HepG2 (cell line): ENCODE measurements around the gene CNTNAP1. TPM values are rescaled to one million over a fixed set of nuclear protein-coding genes. Genes with fewer than 3 reads are reported as not detected.

Experiments
- BCL6 ChIP-seq: IDR thresholded peaks from 2 replicates; pipeline ENCODE4 v1.6.1; 2016; ENCODE audit warnings: missing genetic modification reagents, missing compliant biosample characterization
- CBX5 ChIP-seq: sonication (generic); formaldehyde crosslinking; IDR thresholded peaks from 2 replicates; pipeline ENCODE4 v1.4.0; 2020; ENCODE audit warnings: missing genetic modification reagents, borderline replicate concordance
- CHD4 ChIP-seq: fragments of 200-600 bp; sonication (generic); IDR thresholded peaks from 2 replicates; pipeline ENCODE4 v1.7.0; 2017; ENCODE audit warnings: mild to moderate bottlenecking, low read length, borderline replicate concordance
- FOXA3 ChIP-seq: IDR thresholded peaks from 2 replicates; pipeline ENCODE4 v1.6.1; 2016; ENCODE audit warnings: missing genetic modification reagents, missing compliant biosample characterization
- GATAD1 ChIP-seq: IDR thresholded peaks from 2 replicates; pipeline ENCODE4 v1.6.1; 2016; ENCODE audit warnings: missing genetic modification reagents, missing compliant biosample characterization
- GZF1 ChIP-seq: sonication (generic); formaldehyde crosslinking; IDR thresholded peaks from 2 replicates; pipeline ENCODE4 v1.5.1; 2020; ENCODE audit warnings: mild to moderate bottlenecking, missing genetic modification reagents
- HINFP ChIP-seq: sonication (generic); formaldehyde crosslinking; IDR thresholded peaks from 2 replicates; pipeline ENCODE4 v1.4.0; 2020; ENCODE audit warnings: low read depth, mild to moderate bottlenecking, missing genetic modification reagents
- HOXA9 ChIP-seq: sonication (generic); formaldehyde crosslinking; IDR thresholded peaks from 2 replicates; pipeline ENCODE4 v1.8.1; 2022; ENCODE audit warnings: missing genetic modification reagents, mild to moderate bottlenecking, moderate library complexity, borderline replicate concordance
- KLF15 ChIP-seq: sonication (generic); formaldehyde crosslinking; IDR thresholded peaks from 2 replicates; pipeline ENCODE4 v1.8.1; 2023; ENCODE audit warnings: borderline replicate concordance, mild to moderate bottlenecking, inconsistent platforms, missing genetic modification reagents, mixed read lengths
- NFKBIZ ChIP-seq: IDR thresholded peaks from 2 replicates; pipeline ENCODE4 v1.6.1; 2018; ENCODE audit warnings: missing genetic modification reagents, missing compliant biosample characterization
- NPAS2 ChIP-seq: sonication (generic); formaldehyde crosslinking; IDR thresholded peaks from 2 replicates; pipeline ENCODE4 v1.8.0; 2022; ENCODE audit warnings: mild to moderate bottlenecking, missing genetic modification reagents, borderline replicate concordance
- PHF8 ChIP-seq: sonication (generic); formaldehyde crosslinking; IDR thresholded peaks from 2 replicates; pipeline ENCODE4 v1.5.0; 2020; ENCODE audit warnings: missing genetic modification reagents
- POGZ ChIP-seq: sonication (generic); formaldehyde crosslinking; IDR thresholded peaks from 2 replicates; pipeline ENCODE4 v1.4.0; 2020; ENCODE audit warnings: mild to moderate bottlenecking, missing genetic modification reagents
- RNF219 ChIP-seq: sonication (generic); formaldehyde crosslinking; IDR thresholded peaks from 2 replicates; pipeline ENCODE4 v1.5.0; 2020; ENCODE audit warnings: mild to moderate bottlenecking, missing genetic modification reagents
- SALL2 ChIP-seq: sonication (generic); formaldehyde crosslinking; IDR thresholded peaks from 2 replicates; pipeline ENCODE4 v1.8.1; 2023; ENCODE audit warnings: mild to moderate bottlenecking, missing genetic modification reagents, inconsistent platforms
- SOX13 ChIP-seq, 3 experiments: fragments of 450-650 bp in 1 of 3; sonication (generic) in 1 of 3; formaldehyde crosslinking in 1 of 3; IDR thresholded peaks in 2 of 3; conservative IDR thresholded peaks in 1 of 3; 2 replicates each; pipeline versions ENCODE4 v1.5.0 to v1.6.1; 2016 to 2020; ENCODE audit warnings: antibody characterized with exemption in 1 of 3, mild to moderate bottlenecking in 1 of 3, missing compliant biosample characterization in 1 of 3, missing genetic modification reagents in 1 of 3, moderate library complexity in 1 of 3
- SOX5 ChIP-seq: IDR thresholded peaks from 2 replicates; pipeline ENCODE4 v1.6.1; 2016; ENCODE audit warnings: borderline replicate concordance
- TSC22D2 ChIP-seq: sonication (generic); formaldehyde crosslinking; IDR thresholded peaks from 2 replicates; pipeline ENCODE4 v1.5.1; 2020; ENCODE audit warnings: missing genetic modification reagents, mild to moderate bottlenecking, borderline replicate concordance
- ZIK1 ChIP-seq: sonication (generic); formaldehyde crosslinking; IDR thresholded peaks from 2 replicates; pipeline ENCODE4 v1.5.0; 2020; ENCODE audit warnings: mild to moderate bottlenecking, low read depth, missing genetic modification reagents, borderline replicate concordance
- ZNF207 ChIP-seq: fragments of 450-650 bp; IDR thresholded peaks from 2 replicates; pipeline ENCODE4 v1.6.1; 2016; ENCODE audit warnings: antibody characterized with exemption, borderline replicate concordance
- ZNF274 ChIP-seq: sonication (generic); formaldehyde crosslinking; IDR thresholded peaks from 2 replicates; pipeline ENCODE4 v1.5.1; 2020; ENCODE audit warnings: mild to moderate bottlenecking, missing genetic modification reagents
- ZNF33A ChIP-seq: sonication (generic); formaldehyde crosslinking; IDR thresholded peaks from 2 replicates; pipeline ENCODE4 v1.5.1; 2020; ENCODE audit warnings: missing genetic modification reagents, mild to moderate bottlenecking, moderate library complexity, borderline replicate concordance
- ZNF547 ChIP-seq: sonication (generic); formaldehyde crosslinking; IDR thresholded peaks from 2 replicates; pipeline ENCODE4 v1.5.1; 2020; ENCODE audit warnings: mild to moderate bottlenecking, missing genetic modification reagents
- ZNF567 ChIP-seq: sonication (generic); formaldehyde crosslinking; IDR thresholded peaks from 2 replicates; pipeline ENCODE4 v1.8.1; 2023; ENCODE audit warnings: mild to moderate bottlenecking, missing genetic modification reagents, borderline replicate concordance
- polyA plus RNA-seq, 8 experiments: library from polyadenylated mRNA; depleted of rRNA in 3 of 8; stranded (reverse) in 7 of 8; unstranded in 1 of 8; fragments of >200 nt; fragmentation: Illumina TruSeq in 4 of 8; extraction: Trizol in 4 of 8; gene quantifications; 2 replicates each; pipeline versions ENCODE4 v1.2.1 to v1.2.3, GENCODE V29; 2011 to 2016; ENCODE audit warnings: low read depth in 4 of 8, missing spikeins in 1 of 8, mixed read lengths in 1 of 8; ENCODE audit not compliant: insufficient read depth in 1 of 8
- total RNA-seq, 5 experiments: library from RNA; depleted of rRNA; stranded (reverse); fragments of >200 nt; fragmentation: Illumina TruSeq; extraction: Trizol; gene quantifications; 2 replicates each; pipeline ENCODE4 v1.2.3, GENCODE V29; 2016; ENCODE audit warnings: low read depth in 1 of 5
- TF ChIP-seq, protein P1 (sequence below): sonication (generic); formaldehyde crosslinking; conservative IDR thresholded peaks from 2 replicates; pipeline ENCODE4 v1.8.1; 2023; ENCODE audit warnings: missing genetic modification reagents

The CNTNAP1 gene
- total and polyA plus RNA-seq, 2 of the 13 experiments (the other 11 are each of a cell fraction or from before 2014, with no cell fraction given): 4.5 to 7.7 TPM

DNA sequence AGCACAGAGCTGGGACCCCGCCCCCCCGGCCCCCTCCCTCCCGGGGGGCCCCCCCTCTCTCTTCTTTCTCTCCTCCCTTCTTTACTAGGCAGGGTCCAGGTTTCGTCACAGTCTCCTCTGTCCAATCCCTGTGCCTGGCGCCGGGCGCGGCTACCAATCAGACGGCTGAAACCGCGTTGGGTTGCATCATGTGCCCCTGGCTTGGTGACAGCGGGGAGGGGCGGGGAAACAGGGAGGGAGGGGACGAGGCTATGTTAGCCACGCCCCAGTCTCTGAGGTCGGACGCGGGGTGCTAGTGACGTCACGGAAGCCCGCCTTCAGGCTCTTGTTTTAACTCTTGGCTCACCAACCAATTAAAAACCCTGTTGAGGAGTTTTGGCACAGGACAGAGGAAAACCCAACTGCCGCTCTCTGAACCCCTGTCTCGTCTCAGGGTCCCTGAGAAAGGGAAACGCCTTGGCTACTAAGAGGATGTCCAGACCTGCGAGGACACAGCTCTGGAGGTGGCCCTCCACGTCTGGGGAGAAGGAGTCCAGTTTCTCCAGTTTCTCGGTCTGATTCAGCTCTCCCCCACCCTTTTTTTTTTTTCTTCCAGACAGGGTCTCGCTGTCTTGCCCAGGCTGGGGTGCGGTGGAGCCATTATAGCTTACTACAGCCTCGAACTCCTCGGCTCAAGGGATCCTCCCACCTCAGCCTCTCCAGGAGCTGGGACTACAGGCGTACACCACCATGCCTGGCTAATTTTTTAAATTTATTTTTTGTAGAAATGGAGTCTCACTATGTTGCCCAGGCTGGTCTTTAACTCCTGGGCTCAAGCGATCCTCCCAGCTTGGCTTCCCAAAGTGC lies 5.1 kb upstream of the CNTNAP1 start (continued):
- peak; percentile 57 for TF ChIP-seq GATAD1 (CRISPR knock-in tag)
- peak; percentile 45; the same call in 1 of the 2 replicates for TF ChIP-seq CHD4
- no peak for TF ChIP-seq HINFP
- no peak for TF ChIP-seq SALL2 (CRISPR knock-in tag)
- TF ChIP-seq FOXA3 (CRISPR knock-in tag): peak; percentile 31; the same call in 1 of the 2 replicates
- TF ChIP-seq TSC22D2: no peak
- TF ChIP-seq ZNF547 (CRISPR knock-in tag): no peak
- TF ChIP-seq ZNF567 (CRISPR knock-in tag): no peak
- TF ChIP-seq, protein P1, sequence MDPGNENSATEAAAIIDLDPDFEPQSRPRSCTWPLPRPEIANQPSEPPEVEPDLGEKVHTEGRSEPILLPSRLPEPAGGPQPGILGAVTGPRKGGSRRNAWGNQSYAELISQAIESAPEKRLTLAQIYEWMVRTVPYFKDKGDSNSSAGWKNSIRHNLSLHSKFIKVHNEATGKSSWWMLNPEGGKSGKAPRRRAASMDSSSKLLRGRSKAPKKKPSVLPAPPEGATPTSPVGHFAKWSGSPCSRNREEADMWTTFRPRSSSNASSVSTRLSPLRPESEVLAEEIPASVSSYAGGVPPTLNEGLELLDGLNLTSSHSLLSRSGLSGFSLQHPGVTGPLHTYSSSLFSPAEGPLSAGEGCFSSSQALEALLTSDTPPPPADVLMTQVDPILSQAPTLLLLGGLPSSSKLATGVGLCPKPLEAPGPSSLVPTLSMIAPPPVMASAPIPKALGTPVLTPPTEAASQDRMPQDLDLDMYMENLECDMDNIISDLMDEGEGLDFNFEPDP (CRISPR knock-in tag): no peak
- TF ChIP-seq ZNF33A (CRISPR knock-in tag): no peak
- TF ChIP-seq HOXA9 (CRISPR knock-in tag): no peak
- no peak for TF ChIP-seq NPAS2 (CRISPR knock-in tag)
- no peak for TF ChIP-seq ZIK1 (CRISPR knock-in tag)
- no peak for TF ChIP-seq ZNF207
- TF ChIP-seq GZF1 (CRISPR knock-in tag): no peak
- 0 out of 2 replicates have a peak, but pooled peaks have one; percentile 50 for TF ChIP-seq RNF219
- TF ChIP-seq POGZ (CRISPR knock-in tag): no peak
- no peak; the same call in 1 of the 2 replicates for TF ChIP-seq NFKBIZ (CRISPR knock-in tag)
- no peak; the same call in 1 of the 2 replicates for TF ChIP-seq CBX5 (CRISPR knock-in tag)
- no peak for TF ChIP-seq BCL6
- TF ChIP-seq SOX13 (IDR thresholded peaks at IDR 0.05): no peak
- TF ChIP-seq SOX13 (CRISPR knock-in tag; conservative IDR thresholded peaks at IDR 0.05 in 1 of 2, IDR thresholded peaks at IDR 0.05 in 1 of 2): no peak
- TF ChIP-seq SOX5 (CRISPR knock-in tag): 0 out of 2 replicates have a peak, but pooled peaks have one; percentile 13
- no peak for TF ChIP-seq KLF15 (CRISPR knock-in tag)
- no peak for TF ChIP-seq PHF8 (CRISPR knock-in tag)
- no peak for TF ChIP-seq ZNF274 (CRISPR knock-in tag)
